Mononuclear cell (primary cell): ENCODE data around the gene ZNF429. TPM values are rescaled to one million over a fixed set of nuclear protein-coding genes. Genes with fewer than 3 reads are reported as not detected.
"Not testable (repeated sequence)": the region's sequence is repeated elsewhere in the genome, so short reads cannot be mapped to it uniquely, and the experiment has no call there.

Experiments
- H3K27me3 ChIP-seq: 2 replicates; pipeline ENCODE4 v1.6.0; 2011; ENCODE audit warnings: low read length, control low read depth; ENCODE audit not compliant: insufficient read depth
- H3K4me1 ChIP-seq: 2 replicates; pipeline ENCODE4 v1.5.1; 2011; ENCODE audit warnings: mild to moderate bottlenecking, low read length, control low read depth; ENCODE audit not compliant: insufficient read depth
- H3K4me3 ChIP-seq: 2 replicates; pipeline ENCODE4 v1.5.1; 2011; ENCODE audit warnings: mild to moderate bottlenecking, low read length, moderate library complexity
- H3K9me3 ChIP-seq: 2 replicates; pipeline ENCODE4 v1.5.1; 2011; ENCODE audit warnings: low read depth, mild to moderate bottlenecking, control low read depth, low read length
- total RNA-seq: library from RNA; depleted of rRNA; stranded (reverse); fragments of >200 nt; gene quantifications from one replicate; pipeline ENCODE4 v1.2.3, GENCODE V29; 2012

The ZNF429 gene
- total RNA-seq, result 8.4 TPM

DNA sequence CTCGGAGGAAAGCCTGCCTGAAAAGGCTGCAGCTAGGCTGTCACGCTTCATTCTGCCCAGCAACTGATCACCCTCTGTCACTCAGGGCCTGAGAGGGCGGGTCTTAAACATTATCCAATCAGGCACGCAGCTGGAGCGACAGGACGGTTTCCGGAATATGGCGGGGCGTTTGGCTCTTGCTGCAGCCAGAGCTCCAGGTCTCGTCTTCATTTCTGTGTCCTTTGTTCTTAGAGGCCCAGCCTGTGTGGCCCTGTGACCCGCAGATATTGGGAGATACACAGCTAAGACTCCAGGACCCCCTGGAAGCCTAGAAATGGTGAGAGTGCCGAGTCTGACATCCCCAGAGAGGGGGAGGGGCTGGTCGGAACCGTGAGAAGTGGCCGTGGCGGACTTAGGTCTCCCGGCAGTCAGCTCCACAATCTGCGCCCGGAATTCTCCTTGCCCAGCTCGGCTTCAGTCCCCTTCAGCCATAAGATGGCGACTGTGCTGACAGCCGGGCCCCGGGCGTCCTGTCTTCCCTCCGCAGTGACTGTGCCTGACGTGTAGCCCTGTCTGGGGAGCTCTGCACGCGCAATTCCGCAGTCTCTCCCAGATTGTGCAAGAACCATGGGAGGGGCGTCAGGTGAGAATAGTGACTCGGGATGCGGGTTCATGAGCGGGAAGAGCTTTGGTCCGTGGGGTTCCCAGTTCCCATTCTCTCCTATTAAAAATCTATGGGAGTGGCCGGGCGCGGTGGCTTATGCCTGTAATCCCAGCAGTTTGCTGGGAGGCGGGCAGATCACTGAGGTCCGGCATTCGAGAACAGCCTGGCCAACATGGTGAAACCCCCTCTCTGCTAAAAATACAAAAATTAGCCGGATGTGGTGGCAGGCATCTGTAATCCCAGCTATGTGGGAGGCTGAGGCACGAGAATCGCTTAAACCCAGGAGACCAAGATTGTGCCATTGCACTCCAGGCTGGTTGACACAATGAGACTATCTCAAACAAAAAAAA, at the start of gene ZNF429:
Gene ZNF429 (plus strand): TSS at position 144 of the 993 bp plus-strand sequence. CDS start 170 bp downstream, at position 314.
- Histone ChIP-seq H3K4me3 (peak within 1 kb of the TSS; percentile 96), H3K27me3 (no peaks in the 10 kb centered on the region), H3K4me1 (peaks cover 17% of the 10 kb centered on the region), H3K9me3 (no peaks in the 10 kb centered on the region)

DNA sequence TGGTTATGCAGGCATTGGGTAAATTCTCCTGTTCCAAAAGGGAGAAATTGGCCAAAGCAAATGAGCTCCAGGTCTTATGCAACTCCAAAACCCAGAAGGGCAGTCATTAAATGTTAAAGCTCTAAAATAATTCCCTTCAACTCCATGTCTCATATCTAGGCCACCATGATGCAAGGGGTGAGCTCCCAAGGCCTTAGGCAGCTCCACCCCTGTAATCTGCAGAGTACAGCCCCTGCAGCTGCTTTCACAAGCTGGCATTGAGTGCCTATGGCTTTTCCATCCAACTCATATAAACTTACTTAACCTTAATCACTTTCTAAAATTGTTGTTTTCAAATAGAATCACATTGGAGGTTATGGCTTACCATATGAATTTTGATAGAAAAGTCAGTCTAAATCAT, 44.7 kb upstream of the ZNF429 start:
- no peak overlapping the region for H3K4me3 ChIP-seq
- no peaks in the 10 kb centered on the region for H3K27me3 ChIP-seq
- H3K9me3 ChIP-seq, result peaks cover 6% of the 10 kb centered on the region
- H3K4me1 ChIP-seq, result peaks cover 6% of the 10 kb centered on the region

DNA sequence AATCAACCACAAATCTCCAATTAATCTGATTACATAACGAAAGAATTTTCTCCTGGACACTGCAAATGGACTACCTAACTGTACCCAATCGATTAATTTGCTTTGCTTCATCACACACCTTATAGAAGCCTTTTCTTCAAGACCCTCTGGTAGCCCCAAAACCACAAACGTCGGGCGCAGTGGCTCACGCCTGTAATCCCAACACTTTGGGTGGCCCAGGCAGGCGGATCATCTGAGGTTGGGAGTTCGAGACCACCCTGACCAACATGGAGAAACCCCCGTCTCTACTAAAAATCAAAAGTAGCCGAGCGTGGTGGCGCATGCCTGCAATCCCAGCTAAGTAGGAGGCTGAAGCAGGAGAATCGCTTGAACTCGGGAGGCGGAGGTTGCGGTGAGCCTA, 42.9 kb upstream of the ZNF429 start:
- H3K4me3 ChIP-seq, result no peak overlapping the region
- H3K27me3 ChIP-seq, result no peaks in the 10 kb centered on the region
- H3K9me3 ChIP-seq, result no peaks in the 10 kb centered on the region
- peaks cover 6% of the 10 kb centered on the region for H3K4me1 ChIP-seq

DNA sequence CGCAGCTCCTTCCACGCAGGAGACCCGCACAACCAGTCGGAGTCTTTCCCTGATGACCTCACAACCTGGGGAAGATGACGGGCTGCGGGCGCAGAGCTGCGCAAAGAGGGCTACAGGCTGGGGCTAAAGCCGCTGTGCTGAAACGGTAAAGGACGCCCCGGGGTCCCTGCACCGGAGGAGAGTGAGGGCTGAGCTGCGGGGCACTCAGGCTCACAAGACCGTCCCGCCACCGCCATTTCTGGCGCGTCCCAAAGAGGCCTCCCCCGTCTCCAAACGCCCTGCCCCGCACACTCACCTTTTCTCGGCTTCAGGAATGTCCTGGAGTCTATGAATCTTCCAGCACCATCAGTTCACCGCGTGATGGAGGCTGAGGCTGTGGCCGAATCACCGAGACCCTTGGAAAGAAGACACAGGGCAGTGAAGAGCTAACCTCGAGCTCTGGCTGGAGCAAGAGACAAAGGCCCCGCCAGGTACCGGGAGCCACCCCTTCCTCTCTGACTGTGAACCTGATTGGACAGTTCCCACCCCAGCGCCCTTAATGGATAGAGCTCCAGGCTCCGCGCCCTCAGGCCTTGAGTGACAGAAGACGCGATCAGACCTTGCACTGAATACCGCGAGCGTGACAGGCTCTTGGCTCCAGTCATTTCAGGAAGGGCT, 41.8 kb upstream of the ZNF429 start:
- Histone ChIP-seq H3K4me3 (peak overlapping the region; percentile 32), H3K27me3 (no peaks in the 10 kb centered on the region), H3K9me3 (no peaks in the 10 kb centered on the region), H3K4me1 (peaks cover 6% of the 10 kb centered on the region)

DNA sequence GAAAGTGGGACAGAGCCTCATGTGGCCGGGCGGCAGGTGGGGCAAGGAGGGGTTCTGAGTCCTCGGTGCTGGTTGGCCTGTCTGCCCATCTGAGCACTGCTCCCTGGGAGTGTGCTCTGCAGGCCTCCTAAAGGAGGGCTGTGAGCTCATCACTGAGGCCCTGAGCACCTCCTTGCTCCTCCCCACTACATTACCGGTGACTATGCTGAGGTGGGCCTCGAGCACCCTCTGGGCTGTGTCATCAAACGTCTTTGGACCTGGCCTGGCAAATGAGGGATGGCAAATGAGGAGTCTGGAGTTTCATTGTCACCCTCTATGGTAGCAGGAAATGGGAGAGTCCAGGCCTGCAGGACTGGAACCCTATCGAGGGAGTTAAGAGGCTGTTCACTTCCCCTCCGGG, 38.8 kb upstream of the ZNF429 start:
- no peaks in the 10 kb centered on the region for H3K27me3 ChIP-seq
- no peaks in the 10 kb centered on the region for H3K9me3 ChIP-seq
- peaks cover 6% of the 10 kb centered on the region for H3K4me1 ChIP-seq
- H3K4me3 ChIP-seq, result no peak overlapping the region

DNA sequence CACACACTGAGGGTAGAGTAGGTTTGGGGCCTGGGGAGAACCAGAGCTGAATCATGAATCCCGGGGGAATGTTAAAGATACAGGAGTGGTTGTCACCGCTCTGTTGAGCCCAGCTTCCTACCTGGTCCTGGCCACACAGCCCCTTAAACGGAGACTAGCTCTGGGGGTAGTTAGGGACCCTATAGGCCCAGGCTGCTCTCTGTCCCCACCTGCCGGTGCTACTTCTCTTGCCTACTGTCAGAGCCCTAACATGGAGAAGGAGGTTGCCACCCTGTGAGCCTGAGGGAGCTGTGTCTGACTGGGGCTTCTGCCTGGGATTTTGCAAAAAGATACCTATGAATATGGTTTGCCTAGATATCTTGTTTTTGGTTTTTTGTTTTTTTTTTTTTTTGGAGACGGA, 36.6 kb upstream of the ZNF429 start:
- Histone ChIP-seq H3K27me3 (no peaks in the 10 kb centered on the region), H3K4me1 (peaks cover 2% of the 10 kb centered on the region), H3K9me3 (no peaks in the 10 kb centered on the region), H3K4me3 (no peak overlapping the region)

DNA sequence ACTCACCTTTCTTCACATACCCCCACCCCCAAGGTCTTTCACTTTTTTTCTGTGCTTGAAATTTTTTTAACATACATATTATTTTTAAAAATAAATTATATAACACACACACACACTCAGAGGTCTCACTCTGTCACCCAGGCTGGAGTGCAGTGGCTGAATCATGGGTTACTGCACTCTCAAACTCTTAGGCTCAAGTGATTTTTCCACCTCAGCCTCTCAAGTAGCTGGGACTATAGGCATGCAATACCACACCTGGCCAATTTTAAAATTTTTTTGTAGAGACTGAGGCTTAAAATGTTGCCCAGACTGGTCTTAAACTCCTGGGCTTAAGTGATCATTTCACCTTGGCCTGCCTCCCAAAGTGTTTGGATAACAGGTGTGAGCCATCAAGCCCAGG, 32.9 kb upstream of the ZNF429 start:
- H3K27me3 ChIP-seq, result no peaks in the 10 kb centered on the region
- no peaks in the 10 kb centered on the region for H3K9me3 ChIP-seq
- peaks cover 11% of the 10 kb centered on the region for H3K4me1 ChIP-seq
- no peak overlapping the region for H3K4me3 ChIP-seq

DNA sequence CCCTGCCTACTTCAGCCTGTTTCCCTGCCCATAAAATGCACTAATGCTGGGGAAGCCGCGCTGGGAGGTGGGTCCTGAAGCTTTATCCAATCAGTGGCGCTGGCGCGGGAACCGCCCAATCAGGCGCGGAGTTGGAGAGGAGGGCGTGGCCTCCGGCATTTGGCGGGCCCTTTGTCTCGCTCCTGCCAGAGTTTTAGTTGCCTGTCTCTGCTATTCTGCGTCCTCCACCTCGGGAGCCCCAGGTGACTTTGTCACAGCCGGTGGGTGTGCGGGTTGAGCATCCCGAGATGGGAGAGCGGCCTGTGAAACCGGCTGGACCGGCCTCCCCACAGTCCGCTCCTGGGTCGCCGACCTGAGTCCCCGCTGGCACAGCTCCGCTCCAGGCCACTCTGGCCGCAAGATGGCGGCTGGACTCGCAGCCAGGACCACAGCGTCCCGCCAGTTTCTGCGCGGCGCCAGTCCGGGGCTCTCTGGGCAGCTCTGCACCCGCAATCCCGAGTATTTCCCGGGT, 30.7 kb upstream of the ZNF429 start:
- H3K4me1 ChIP-seq, result peaks cover 11% of the 10 kb centered on the region
- peak overlapping the region; percentile 30 for H3K4me3 ChIP-seq
- H3K27me3 ChIP-seq, result no peaks in the 10 kb centered on the region
- no peaks in the 10 kb centered on the region for H3K9me3 ChIP-seq

DNA sequence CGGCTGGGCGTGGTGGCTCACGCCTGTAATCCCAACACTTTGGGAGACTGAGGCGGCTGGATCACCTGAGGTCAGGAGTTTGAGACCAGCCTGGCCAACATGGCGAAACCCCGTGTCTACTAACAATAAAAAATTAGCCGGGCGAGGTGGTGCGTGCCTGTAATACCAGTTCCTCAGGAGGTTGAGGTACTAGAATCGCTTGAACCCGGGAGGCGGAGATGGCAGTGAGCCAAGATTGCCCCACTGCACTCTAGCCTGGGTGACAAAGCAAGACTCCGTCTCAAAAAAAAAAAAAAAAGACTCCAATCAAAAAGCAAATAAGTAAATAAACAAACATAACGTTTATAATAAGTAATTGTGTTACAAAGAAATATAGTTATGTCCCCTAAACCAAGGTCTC, 23.0 kb upstream of the ZNF429 start:
- not testable (repeated sequence) for H3K27me3 ChIP-seq, H3K4me1 ChIP-seq

DNA sequence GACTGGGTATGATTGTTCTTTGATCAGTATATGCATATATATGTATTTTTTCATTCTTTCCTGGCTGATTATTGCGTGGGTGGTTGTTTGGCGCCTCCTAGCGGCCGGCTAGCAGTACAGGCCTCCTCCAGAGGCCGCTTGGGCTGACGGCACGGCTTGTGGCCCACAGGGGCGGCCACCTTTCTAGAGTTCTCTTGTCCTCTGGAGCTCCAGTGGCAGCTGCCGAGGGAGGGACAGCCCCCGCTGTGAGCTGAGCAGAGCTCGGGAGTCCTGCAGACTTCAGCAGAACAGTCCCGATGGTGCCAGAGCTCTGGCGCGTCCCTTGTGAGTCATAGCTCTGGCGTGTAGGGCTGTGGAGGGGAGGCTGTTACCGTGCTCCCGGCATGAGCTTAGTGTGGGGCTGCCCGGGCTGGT, 22.5 kb upstream of the ZNF429 start:
- Histone ChIP-seq H3K27me3 (no peaks in the 10 kb centered on the region), H3K4me3 (no peak overlapping the region), H3K4me1 (no peaks in the 10 kb centered on the region), H3K9me3 (no peaks in the 10 kb centered on the region)

More for the DNA sequence above, 23.0 kb upstream of the ZNF429 start:
- not testable (repeated sequence) for H3K4me3 ChIP-seq, H3K9me3 ChIP-seq

DNA sequence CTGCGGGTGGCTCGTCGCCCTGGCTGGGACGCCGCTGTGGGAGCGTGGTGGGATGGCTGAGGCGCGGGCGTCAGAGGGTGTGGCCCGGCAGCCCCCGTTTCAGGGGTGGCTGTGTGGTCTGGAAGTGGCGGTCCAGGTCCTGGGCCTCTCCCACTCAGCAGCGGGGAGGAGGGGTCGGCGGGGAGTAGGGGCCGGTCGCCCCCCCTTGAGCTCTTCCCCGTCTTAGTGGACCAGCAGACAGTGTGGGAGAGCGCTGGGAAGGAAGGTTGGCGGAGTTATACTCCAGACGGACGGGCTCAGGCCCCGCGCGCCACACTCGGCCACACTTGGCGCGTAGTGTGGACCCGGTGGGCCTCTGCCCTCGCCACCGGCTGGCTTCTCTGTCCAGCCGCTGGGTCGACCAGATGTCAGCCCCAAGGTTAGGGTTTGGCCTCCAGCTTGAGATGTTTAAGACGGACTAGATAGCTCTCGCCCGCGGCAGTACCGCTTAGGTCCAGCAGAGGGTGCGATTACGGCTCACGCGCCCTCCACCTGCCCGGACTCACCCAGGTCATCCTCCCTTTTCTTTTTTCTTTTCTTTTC, 21.7 kb upstream of the ZNF429 start:
- H3K4me3 ChIP-seq, result no peak overlapping the region
- no peaks in the 10 kb centered on the region for H3K4me1 ChIP-seq
- no peaks in the 10 kb centered on the region for H3K9me3 ChIP-seq
- no peaks in the 10 kb centered on the region for H3K27me3 ChIP-seq

DNA sequence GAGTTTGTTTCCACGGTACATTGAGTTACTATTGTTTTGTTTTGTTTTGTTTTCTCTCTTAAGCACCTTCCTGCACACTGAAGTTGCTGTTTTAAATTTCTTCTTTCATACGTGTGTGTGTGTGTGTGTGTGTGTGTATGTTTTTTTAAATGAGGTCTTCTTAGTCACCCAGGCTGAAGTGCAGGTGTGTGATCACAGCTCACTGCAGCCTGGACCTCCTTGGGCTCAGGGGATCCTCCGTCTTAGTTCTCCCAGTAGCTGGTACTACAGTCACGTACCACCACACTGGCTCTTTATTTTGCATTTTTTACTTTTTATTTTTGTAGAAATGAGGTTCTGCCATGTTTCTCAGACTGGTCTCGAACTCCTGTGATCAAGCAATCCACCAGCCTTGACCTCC, 20.8 kb upstream of the ZNF429 start:
- no peak overlapping the region for H3K4me3 ChIP-seq
- no peaks in the 10 kb centered on the region for H3K4me1 ChIP-seq
- H3K9me3 ChIP-seq, result no peaks in the 10 kb centered on the region
- H3K27me3 ChIP-seq, result no peaks in the 10 kb centered on the region

DNA sequence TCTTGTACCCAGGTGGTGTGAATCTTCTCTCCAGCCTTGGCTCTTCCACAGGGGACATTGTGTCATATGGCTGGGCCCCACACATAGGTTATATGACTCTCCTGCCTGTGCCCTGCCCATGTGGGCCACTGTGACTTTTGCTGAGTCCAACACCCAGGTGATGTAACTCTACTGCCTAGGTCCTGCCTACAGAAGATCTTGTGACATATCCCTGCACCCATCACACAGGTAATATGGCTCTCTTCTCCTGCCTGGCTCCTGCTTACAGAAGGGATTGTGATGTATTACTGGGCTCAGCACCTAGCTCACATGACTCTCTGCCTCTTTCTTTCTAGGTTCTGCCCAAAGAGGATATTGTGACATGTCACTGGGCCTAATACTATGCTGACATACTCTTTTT, 19.5 kb upstream of the ZNF429 start:
- Histone ChIP-seq H3K9me3 (no peaks in the 10 kb centered on the region), H3K4me3 (no peak overlapping the region), H3K27me3 (no peaks in the 10 kb centered on the region), H3K4me1 (no peaks in the 10 kb centered on the region)

DNA sequence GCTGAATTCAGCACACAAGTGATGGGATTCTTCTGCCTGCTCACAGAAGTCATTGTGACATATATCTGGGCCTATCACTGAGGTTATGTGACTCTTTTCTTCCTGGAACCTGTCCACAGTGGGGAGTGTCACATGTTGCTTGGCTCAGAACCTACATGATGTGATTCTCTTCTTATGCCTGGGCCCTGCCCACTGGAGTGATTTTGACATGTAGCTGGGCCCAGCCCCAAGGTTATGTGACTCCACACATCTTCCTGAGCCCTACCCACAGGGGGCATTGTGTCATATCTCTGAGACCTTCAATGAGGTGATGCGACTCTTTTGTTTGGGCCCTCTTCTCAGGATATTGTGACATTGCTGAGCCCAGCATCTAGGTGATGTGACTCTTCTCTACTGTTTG, 17.4 kb upstream of the ZNF429 start:
- Histone ChIP-seq H3K4me3 (no peak overlapping the region), H3K9me3 (no peaks in the 10 kb centered on the region)

DNA sequence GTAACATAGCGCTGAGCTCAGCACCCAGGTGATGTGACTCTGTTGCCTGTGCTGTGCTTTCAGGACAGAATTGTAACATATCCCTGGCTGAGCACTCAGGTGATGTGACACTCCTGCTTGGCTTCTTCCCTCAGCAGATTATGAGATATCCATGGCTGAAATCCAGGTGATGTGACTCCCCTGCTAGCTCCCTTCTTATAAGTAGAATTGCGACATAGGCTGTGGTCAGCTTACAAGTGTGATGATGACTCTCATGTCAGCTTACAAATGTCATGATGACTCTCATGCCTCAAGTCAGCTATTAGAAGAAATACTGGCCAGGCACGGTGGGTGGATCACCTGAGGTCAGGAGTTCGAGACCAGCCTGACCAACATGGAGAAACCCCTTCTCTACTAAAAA, 14.3 kb upstream of the ZNF429 start:
- Histone ChIP-seq H3K4me1 (no peaks in the 10 kb centered on the region), H3K9me3 (no peaks in the 10 kb centered on the region), H3K4me3 (no peak overlapping the region), H3K27me3 (no peaks in the 10 kb centered on the region)

More for the DNA sequence above, 17.4 kb upstream of the ZNF429 start:
- no peaks in the 10 kb centered on the region for H3K4me1 ChIP-seq
- H3K27me3 ChIP-seq, result no peaks in the 10 kb centered on the region
